ENCODE results near the gene SYNPR. TPM values are rescaled to one million over a fixed set of nuclear protein-coding genes. Genes with fewer than 3 reads are reported as not detected.

The SYNPR gene
- total and polyA plus RNA-seq, 7 donors = 0.16 to 1.4 (median 0.32) TPM; not detected in 2

DNA sequence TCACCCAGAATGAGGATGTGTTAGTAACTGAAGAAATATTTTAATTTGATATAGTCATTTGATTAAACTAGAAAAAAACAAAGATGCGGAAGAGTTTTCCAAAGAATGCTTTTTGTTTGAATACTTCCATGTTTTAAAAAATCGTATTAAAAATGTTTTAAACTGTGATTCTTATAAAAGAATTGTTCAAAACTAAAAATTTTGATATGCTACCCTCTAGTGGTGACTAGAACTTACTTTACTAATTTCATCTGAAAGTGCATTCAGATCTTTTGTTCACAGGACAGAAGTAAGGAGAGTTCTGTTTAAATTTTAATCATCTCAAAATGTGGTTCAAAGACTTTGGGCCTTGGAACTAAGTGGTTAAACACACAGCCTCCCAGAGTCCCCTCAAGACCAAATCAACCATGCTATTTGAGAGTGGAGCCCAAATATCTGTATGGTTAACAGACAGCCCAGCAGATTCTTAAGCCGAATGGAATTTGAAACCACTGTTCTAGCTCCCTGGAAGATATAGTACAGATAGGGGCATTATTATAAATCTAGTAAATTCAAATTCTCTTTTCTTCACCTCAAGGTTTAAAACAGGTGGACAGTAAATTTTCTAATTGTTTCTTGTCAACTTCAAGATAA lies 45.2 kb upstream of the SYNPR start:
- 66 to 67% methylated on average over 3 of the region's 3 CpGs for WGBS, 2 donors
- intact Hi-C loops (cut with DNase I) = no loop called here
- Histone ChIP-seq H3K27me3 (no peaks in the 10 kb centered on the region), H3K4me1 (no peaks in the 10 kb centered on the region), H3K9me3 (no peaks in the 10 kb centered on the region), H3K4me3 (no peak overlapping the region), H3K36me3 (no peaks in the 10 kb centered on the region), H3K27ac (no peak overlapping the region)
- no peak for TF ChIP-seq POLR2A (IDR thresholded peaks at IDR 0.05)
- TF ChIP-seq, protein P1, sequence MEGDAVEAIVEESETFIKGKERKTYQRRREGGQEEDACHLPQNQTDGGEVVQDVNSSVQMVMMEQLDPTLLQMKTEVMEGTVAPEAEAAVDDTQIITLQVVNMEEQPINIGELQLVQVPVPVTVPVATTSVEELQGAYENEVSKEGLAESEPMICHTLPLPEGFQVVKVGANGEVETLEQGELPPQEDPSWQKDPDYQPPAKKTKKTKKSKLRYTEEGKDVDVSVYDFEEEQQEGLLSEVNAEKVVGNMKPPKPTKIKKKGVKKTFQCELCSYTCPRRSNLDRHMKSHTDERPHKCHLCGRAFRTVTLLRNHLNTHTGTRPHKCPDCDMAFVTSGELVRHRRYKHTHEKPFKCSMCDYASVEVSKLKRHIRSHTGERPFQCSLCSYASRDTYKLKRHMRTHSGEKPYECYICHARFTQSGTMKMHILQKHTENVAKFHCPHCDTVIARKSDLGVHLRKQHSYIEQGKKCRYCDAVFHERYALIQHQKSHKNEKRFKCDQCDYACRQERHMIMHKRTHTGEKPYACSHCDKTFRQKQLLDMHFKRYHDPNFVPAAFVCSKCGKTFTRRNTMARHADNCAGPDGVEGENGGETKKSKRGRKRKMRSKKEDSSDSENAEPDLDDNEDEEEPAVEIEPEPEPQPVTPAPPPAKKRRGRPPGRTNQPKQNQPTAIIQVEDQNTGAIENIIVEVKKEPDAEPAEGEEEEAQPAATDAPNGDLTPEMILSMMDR (IDR thresholded peaks at IDR 0.05) = no peak
- no peak for TF ChIP-seq EP300 (IDR thresholded peaks at IDR 0.05)
- TF ChIP-seq POLR2AphosphoS5 (IDR thresholded peaks at IDR 0.05) = no peak
- DNase-seq = no peak

DNA sequence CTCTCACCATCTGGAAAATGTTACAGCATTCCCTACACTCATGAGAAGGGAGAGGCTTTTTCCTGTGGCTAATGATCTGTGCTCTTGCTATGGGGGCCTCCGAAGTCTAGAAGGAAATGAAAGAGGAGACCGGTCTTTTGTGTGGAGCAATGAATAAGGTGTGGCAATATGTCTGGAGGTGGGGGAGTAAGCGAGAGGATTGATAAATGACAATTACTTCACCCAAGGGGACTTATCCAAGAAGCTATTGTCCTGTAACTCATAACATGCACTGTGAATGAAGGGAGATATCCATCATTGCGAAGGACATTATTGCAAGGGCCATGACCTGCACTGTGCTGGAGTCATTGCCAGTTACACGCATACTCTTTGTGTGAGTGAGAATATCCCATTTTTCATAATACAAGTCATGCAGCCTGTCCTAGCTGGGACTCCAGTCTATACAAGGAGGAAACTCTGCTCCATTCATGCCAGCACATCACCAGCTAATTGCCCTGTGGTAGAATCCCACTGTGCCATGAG lies 37.7 kb upstream of the SYNPR start:
- H3K9me3 ChIP-seq = no peaks in the 10 kb centered on the region
- 72 to 91% methylated on average over 5 of the region's 5 CpGs for WGBS, 2 donors
- TF ChIP-seq POLR2A (IDR thresholded peaks at IDR 0.05) (no peak), EP300 (IDR thresholded peaks at IDR 0.05) (no peak), POLR2AphosphoS5 (IDR thresholded peaks at IDR 0.05) (no peak)
- TF ChIP-seq, protein P1 (IDR thresholded peaks at IDR 0.05) = no peak
- H3K27ac ChIP-seq = no peak overlapping the region
- H3K4me1 ChIP-seq = no peaks in the 10 kb centered on the region
- no peak for DNase-seq
- H3K27me3 ChIP-seq = no peaks in the 10 kb centered on the region
- no peak overlapping the region for H3K4me3 ChIP-seq
- no peaks in the 10 kb centered on the region for H3K36me3 ChIP-seq
- intact Hi-C loops (cut with DNase I) = no loop called here

DNA sequence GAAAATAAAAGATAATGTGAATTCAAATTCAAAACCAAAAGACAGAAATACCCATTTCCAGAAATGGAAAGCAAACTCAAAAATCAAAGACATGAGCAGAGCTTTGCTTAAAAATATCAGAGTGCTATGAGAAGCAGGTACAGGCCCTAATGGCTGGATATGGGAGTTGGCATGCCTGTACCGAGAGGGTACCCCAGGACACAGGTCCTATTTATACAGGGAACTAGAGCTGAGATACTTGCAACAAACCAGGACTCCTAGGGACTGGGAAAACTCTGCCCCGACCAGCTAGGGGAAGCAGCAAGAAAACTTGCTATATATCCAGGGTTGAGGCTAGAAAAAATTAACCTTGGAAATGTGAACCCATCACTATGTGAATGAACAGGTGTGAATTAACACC lies 36.0 kb upstream of the SYNPR start:
- DNase-seq = no peak

DNA sequence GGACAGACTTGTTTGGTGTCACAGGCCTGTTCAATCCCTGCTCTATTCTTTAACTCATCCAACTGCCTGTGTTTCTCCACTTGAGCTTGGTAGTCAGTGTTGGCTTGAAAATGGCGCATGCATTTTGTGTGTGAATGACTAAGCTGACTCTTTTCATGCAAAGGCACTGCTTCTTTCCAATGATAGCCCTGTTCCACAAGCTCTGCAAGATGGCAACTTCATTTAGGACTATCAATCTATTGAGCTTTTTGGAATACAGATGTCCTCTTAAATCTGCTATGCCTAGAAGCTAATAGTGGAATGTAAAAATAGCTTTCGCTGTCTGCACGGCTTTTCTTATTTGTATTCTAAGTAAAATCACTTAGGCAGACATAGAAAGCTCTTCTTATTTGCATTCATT lies 33.6 kb upstream of the SYNPR start:
- WGBS, 2 donors = 95 to 97% methylated on average over 3 of the region's 3 CpGs
- Histone ChIP-seq H3K4me1 (no peaks in the 10 kb centered on the region), H3K36me3 (no peaks in the 10 kb centered on the region), H3K4me3 (no peak overlapping the region), H3K27me3 (no peaks in the 10 kb centered on the region), H3K9me3 (no peaks in the 10 kb centered on the region), H3K27ac (no peak overlapping the region)
- no peak for TF ChIP-seq POLR2AphosphoS5 (IDR thresholded peaks at IDR 0.05)
- no peak for TF ChIP-seq EP300 (IDR thresholded peaks at IDR 0.05)
- TF ChIP-seq, protein P1 (IDR thresholded peaks at IDR 0.05) = no peak
- no peak for TF ChIP-seq POLR2A (IDR thresholded peaks at IDR 0.05)
- DNase-seq = no peak
- intact Hi-C loops (cut with DNase I) = no loop called here

More for the DNA sequence above, 36.0 kb upstream of the SYNPR start:
- H3K27me3 ChIP-seq = no peaks in the 10 kb centered on the region
- no peak overlapping the region for H3K27ac ChIP-seq
- H3K36me3 ChIP-seq = no peaks in the 10 kb centered on the region
- intact Hi-C loops (cut with DNase I) = no loop called here
- no peaks in the 10 kb centered on the region for H3K4me1 ChIP-seq
- whole genome bisulfite sequencing, 2 donors = 73 to 78% methylated on average over 2 of the region's 2 CpGs
- no peaks in the 10 kb centered on the region for H3K9me3 ChIP-seq
- TF ChIP-seq POLR2A (IDR thresholded peaks at IDR 0.05) (no peak), POLR2AphosphoS5 (IDR thresholded peaks at IDR 0.05) (no peak), EP300 (IDR thresholded peaks at IDR 0.05) (no peak)
- TF ChIP-seq, protein P1 (IDR thresholded peaks at IDR 0.05) = no peak
- H3K4me3 ChIP-seq = no peak overlapping the region
